ENCODE results near the gene SIAH3. TPM values are rescaled to one million over a fixed set of nuclear protein-coding genes. Genes with fewer than 3 reads are reported as not detected.

The SIAH3 gene
- total and polyA plus RNA-seq, 9 of the 15 experiments (the other 6 are each of a cell fraction or from before 2014, with no cell fraction given), result not detected

DNA sequence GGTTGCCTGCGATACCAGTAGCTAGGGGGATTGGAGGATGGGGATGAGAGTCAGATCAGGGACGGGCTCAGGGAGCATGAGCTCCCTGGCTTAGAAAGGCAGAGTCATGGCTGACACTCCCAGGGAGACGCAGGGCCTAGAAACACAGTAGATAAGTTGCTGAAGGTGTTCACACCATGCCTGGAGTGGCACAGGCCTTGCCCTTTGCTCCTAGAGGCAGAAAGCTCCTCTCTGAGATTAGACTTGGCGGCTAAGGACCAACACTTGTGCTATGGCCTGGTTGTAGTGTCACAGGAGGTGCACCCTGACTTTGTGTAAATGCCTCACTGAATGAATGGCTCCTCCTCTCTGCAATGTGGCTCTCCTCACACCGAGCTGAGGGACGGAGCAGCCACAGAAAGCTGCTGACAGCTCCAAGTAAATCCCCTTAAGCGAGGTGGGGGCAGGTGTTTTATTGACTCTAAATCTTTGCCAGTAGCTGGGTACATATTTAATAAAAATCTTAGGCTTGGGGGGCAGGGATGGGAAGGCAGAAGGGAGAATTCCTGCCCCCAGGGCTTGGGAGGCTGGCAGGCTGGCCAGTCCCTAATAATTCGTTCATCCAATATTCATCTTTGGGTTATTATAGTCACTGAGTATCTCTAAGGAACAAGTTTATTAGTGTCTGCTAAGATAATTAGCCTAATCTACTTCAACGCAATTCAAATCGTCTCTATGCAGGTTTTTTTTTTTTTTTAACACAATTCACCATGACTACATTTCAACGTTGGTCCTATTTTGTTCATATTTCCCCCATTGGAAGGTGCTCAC, 54.9 kb downstream of the SIAH3 start:
- no peak overlapping the region for H2AFZ ChIP-seq (ENCODE audit: low read depth, low read length)
- peaks cover 2 to 7% of the 10 kb centered on the region in 2 experiments; a peak in 2 of 5 replicates for H3K27me3 ChIP-seq (ENCODE audit: control insufficient read depth in 2 of 2, insufficient read depth in 2 of 2, low read length in 2 of 2)
- no peak overlapping the region for H3K4me3 ChIP-seq
- no peak overlapping the region for H3K9ac ChIP-seq (ENCODE audit: insufficient read depth in 1 of 2, low read depth in 2 of 2, low read length in 2 of 2)
- H4K20me1 ChIP-seq (replicated peaks; ENCODE audit: control insufficient read depth, insufficient read depth, low read length), result no peaks in the 10 kb centered on the region
- FAIRE-seq (no peak), DNase-seq (ENCODE audit: extremely low read depth in 1 of 4, low spot score in 3 of 4) (no peak), ATAC-seq (no peak)
- H3K9me3 ChIP-seq (replicated peaks; ENCODE audit: control insufficient read depth, insufficient read depth, low read depth, low read length), result no peaks in the 10 kb centered on the region
- POLR2A ChIA-PET, result no interaction called here
- 0% methylated on average over 10 of the region's 11 CpGs for WGBS (ENCODE audit: insufficient coverage, low coverage, missing lambda C conversion rate)
- H3K79me2 ChIP-seq (ENCODE audit: control insufficient read depth, insufficient read depth, low read length), result no peaks in the 10 kb centered on the region
- H3K4me1 ChIP-seq (replicated peaks in 1 of 2; ENCODE audit: control insufficient read depth in 2 of 2, insufficient read depth in 2 of 2, low read length in 2 of 2), result no peaks in the 10 kb centered on the region
- in situ Hi-C loops (cut with MboI) (no loop called here), intact Hi-C loops (cut with micrococcal nuclease) (no loop called here)
- H3K27ac ChIP-seq (ENCODE audit: extremely low read depth, low read depth, low read length), result no peak overlapping the region
- no peak overlapping the region for H3K4me2 ChIP-seq (ENCODE audit: insufficient read depth, low read length)
- no peaks in the 10 kb centered on the region for H3K36me3 ChIP-seq (ENCODE audit: control insufficient read depth, insufficient read depth, low read length)
- CTCF ChIA-PET (ENCODE audit: low intra/inter-chr PET ratio), result no interaction called here
- no peak for TF ChIP-seq ATF4 (CRISPR knock-in tag; IDR thresholded peaks at IDR 0.05)
- TF ChIP-seq ZNF644 (tag; IDR thresholded peaks at IDR 0.05; ENCODE audit: low read depth), result no peak
- TF ChIP-seq TFAP4 (CRISPR knock-in tag; IDR thresholded peaks at IDR 0.05; ENCODE audit: borderline replicate concordance), result no peak
- TF ChIP-seq TFAM (CRISPR knock-in tag; conservative IDR thresholded peaks at IDR 0.05), result no peak
- TF ChIP-seq TAF1 (IDR thresholded peaks at IDR 0.05; ENCODE audit: control insufficient read depth, extremely low read depth, insufficient read depth, low read length, severe bottlenecking), result no peak
- TF ChIP-seq ILF3 (IDR thresholded peaks at IDR 0.05; ENCODE audit: borderline replicate concordance), result no peak
- no peak for TF ChIP-seq YBX1 (IDR thresholded peaks at IDR 0.05)
- no peak for TF ChIP-seq ARID1B (IDR thresholded peaks at IDR 0.05)
- TF ChIP-seq ETV1 (tag; conservative IDR thresholded peaks at IDR 0.05; ENCODE audit: low read depth), result no peak
- no peak for TF ChIP-seq IRF1 (CRISPR knock-in tag; IDR thresholded peaks at IDR 0.05; ENCODE audit: borderline replicate concordance)
- TF ChIP-seq ZNF551 (CRISPR knock-in tag; IDR thresholded peaks at IDR 0.05), result no peak
- no peak for TF ChIP-seq ZNF764 (CRISPR knock-in tag; IDR thresholded peaks at IDR 0.05; ENCODE audit: low read depth)
- TF ChIP-seq NONO (IDR thresholded peaks at IDR 0.05; ENCODE audit: low read depth in 2 of 2, low read length in 1 of 2), result no peak
- TF ChIP-seq RFX1 (IDR thresholded peaks at IDR 0.05), result no peak
- no peak for TF ChIP-seq ZFP1 (CRISPR knock-in tag; IDR thresholded peaks at IDR 0.05)
- no peak for TF ChIP-seq DIDO1 (tag; IDR thresholded peaks at IDR 0.05; ENCODE audit: low read depth)
- TF ChIP-seq SMARCA4 (IDR thresholded peaks at IDR 0.05), result no peak
- TF ChIP-seq TAF7 (tag; IDR thresholded peaks at IDR 0.05), result no peak
- no peak for TF ChIP-seq ZNF511 (CRISPR knock-in tag; IDR thresholded peaks at IDR 0.05)
- no peaks in the 10 kb centered on the region for H3K9me1 ChIP-seq (ENCODE audit: control insufficient read depth, insufficient read depth, low read length)
- no TSS peak for BruUV-seq (replicated peaks)
